ENCODE data around the gene ATP6V1B1. TPM values are rescaled to one million over a fixed set of nuclear protein-coding genes. Genes with fewer than 3 reads are reported as not detected.

The ATP6V1B1 gene
- total RNA-seq, 6 experiments from 2014 or later, result 0.44 TPM; not detected in 5

DNA sequence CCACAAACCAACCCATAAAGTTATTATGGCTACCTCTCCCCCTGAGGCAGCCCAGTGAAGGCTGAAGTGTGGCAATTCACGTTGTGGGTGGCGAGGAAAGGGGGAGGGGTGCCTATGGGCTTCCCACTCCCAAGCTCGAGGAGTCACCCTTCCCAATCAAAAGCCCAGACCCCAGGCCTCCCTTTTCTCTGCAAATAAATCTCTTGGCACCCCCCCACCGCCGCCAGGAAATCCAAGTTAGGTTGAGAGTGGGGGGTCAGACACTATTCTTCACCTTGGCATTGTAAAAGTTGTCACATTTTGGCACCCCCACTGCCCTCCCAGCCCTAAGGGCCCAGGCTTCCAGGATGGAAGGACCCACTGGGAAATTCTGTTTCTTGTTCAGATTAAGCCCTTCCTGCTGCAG, 49.6 kb downstream of the ATP6V1B1 start:
- intact Hi-C loops (cut with DNase I), result no loop called here
- no peak overlapping the region for H3K27ac ChIP-seq
- H3K36me3 ChIP-seq, result peaks cover 0 to 33% (median 2%) of the 10 kb centered on the region in 4 donors
- H3K27me3 ChIP-seq, result no peaks in the 10 kb centered on the region
- DNase-seq (peak in 1 of 3 donors; percentile 40), ATAC-seq (no peak)
- H3K4me3 ChIP-seq, result no peak overlapping the region
- 76% methylated on average over 4 of the region's 5 CpGs for WGBS (ENCODE audit: insufficient coverage, low coverage, low lambda C conversion rate, missing lambda C conversion rate)
- no peaks in the 10 kb centered on the region for H3K4me1 ChIP-seq
- TF ChIP-seq POLR2A (IDR thresholded peaks at IDR 0.05) (no peak), CTCF (IDR thresholded peaks at IDR 0.05) (no peak)
- no peaks in the 10 kb centered on the region for H3K9me3 ChIP-seq

- Histone ChIP-seq H3K9me3 (no peaks in the 10 kb centered on the region), H3K4me1 (no peaks in the 10 kb centered on the region), H3K27ac (no peak overlapping the region), H3K27me3 (no peaks in the 10 kb centered on the region), H3K4me3 (no peak overlapping the region), H3K36me3 (peaks cover 0 to 38% (median 2%) of the 10 kb centered on the region in 4 donors)
- no CpG with 5 or more reads among the region's 1 CpG for WGBS (ENCODE audit: insufficient coverage, low coverage, low lambda C conversion rate, missing lambda C conversion rate)
- TF ChIP-seq POLR2A (IDR thresholded peaks at IDR 0.05) (no peak), CTCF (IDR thresholded peaks at IDR 0.05) (no peak)
- ATAC-seq (no peak), DNase-seq (peak in 1 of 3 donors; percentile 21)
- intact Hi-C loops (cut with DNase I), result no loop called here
Measured at GRCh38 chr2:70985956-70986355, 50.3 kb downstream of the ATP6V1B1 start.

GRCh38 chr2:70986499-70987189, 50.9 kb downstream of the ATP6V1B1 start:
- ATAC-seq (no peak), DNase-seq (peak in 1 of 3 donors; percentile 29)
- 89% methylated on average over 4 of the region's 4 CpGs for WGBS (ENCODE audit: insufficient coverage, low coverage, low lambda C conversion rate, missing lambda C conversion rate)
- Histone ChIP-seq H3K27ac (no peak overlapping the region), H3K36me3 (peaks cover 0 to 38% (median 2%) of the 10 kb centered on the region in 4 donors), H3K27me3 (no peaks in the 10 kb centered on the region), H3K4me3 (no peak overlapping the region), H3K4me1 (no peaks in the 10 kb centered on the region), H3K9me3 (no peaks in the 10 kb centered on the region)
- TF ChIP-seq CTCF (IDR thresholded peaks at IDR 0.05) (no peak), POLR2A (IDR thresholded peaks at IDR 0.05) (no peak)
- intact Hi-C loops (cut with DNase I), result no loop called here

- 80% methylated on average over 1 of the region's 1 CpG for WGBS (ENCODE audit: insufficient coverage, low coverage, low lambda C conversion rate, missing lambda C conversion rate)
- Histone ChIP-seq H3K27me3 (no peaks in the 10 kb centered on the region), H3K36me3 (peaks cover 0 to 38% (median 2%) of the 10 kb centered on the region in 4 donors), H3K9me3 (no peaks in the 10 kb centered on the region), H3K4me1 (no peaks in the 10 kb centered on the region), H3K27ac (no peak overlapping the region), H3K4me3 (no peak overlapping the region)
- intact Hi-C loops (cut with DNase I), result no loop called here
- ATAC-seq (no peak), DNase-seq (peak in 1 of 3 donors; percentile 14)
- TF ChIP-seq POLR2A (IDR thresholded peaks at IDR 0.05) (no peak), CTCF (IDR thresholded peaks at IDR 0.05) (no peak)
Measured at GRCh38 chr2:70987386-70987785, 51.7 kb downstream of the ATP6V1B1 start.
